Amniotic stem cell (primary cell): Measurements from ENCODE around the gene OXTR.
A peak's percentile ranks its signal among the peaks of the same experiment; 100 is the strongest.
"Not testable (repeated sequence)": the region's sequence is repeated elsewhere in the genome, so short reads cannot be mapped to it uniquely, and the experiment has no call there.

ENCODE experiments used
- DNase-seq: peaks from one replicate; lab custom pipeline; 2025; lab: John Stamatoyannopoulos, UW

OXTR gene

GRCh38 chr3:8741581-8742261 is 27.7 kb downstream of the OXTR start:
- peak; percentile 50 for DNase-seq

- DNase-seq: no peak
Observed at GRCh38 chr3:8739757-8740504, 29.5 kb downstream of the OXTR start.

DNA sequence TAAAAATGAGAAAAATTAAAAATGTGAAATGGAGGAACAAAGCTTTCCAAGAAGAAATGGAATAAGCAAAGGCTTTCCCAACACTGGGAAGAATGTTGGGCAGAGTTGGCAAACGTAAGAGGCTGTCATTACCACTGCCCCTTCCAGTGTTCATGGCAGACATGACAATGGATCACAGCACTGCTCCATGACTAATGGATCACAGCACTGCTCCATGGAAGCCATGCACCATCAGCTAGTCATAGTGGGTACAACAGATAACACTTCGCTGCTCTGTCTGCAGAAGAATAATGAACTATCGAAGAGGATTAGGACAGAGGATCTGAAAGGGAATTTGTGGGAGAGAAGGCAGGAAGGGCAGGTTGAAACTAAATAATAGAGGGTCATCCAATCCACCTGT is 30.8 kb downstream of the OXTR start:
- no peak for DNase-seq

DNA sequence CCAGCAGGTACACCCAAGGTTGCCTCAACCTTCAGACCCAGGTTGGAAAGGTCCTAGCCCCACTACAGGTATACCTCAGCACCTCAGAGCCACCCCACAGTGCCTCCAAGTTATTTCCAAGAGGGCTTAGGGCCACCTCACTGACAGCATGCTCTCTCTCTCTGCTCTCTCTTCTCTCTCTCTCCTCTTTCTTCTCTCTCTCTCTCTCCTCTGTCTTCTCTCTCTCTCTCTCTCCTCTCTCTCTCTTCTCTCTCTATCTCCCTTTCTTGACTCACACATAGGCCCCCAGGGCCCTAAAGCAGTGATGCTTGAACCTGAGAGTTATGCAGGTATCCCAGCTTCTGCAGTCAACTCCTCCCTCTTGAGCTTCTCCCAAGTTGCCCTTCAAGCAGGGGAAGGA is 31.6 kb downstream of the OXTR start:
- no peak for DNase-seq

GRCh38 chr3:8737301-8737700 is 32.1 kb downstream of the OXTR start:
- no peak for DNase-seq

DNA sequence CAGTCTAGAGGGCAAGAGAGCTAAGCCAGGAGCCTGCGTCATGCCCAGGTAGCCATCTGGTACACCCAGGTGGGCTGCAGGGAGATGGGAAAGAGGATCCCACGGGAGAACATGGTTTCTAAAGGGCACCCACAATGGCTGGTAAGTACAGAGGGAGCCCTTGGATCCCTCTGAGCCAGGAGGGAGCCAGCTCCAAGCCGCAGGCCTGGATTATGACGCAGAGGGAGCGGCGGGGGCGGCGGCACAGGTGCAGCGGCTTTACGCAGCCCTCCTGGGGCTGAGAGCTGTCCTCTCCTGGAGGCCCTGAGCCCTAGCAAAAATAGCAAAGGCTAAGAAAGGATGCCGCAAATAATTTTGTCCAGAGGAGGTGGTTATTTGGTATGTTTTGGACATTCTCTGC is 33.0 kb downstream of the OXTR start:
- DNase-seq: no peak

DNA sequence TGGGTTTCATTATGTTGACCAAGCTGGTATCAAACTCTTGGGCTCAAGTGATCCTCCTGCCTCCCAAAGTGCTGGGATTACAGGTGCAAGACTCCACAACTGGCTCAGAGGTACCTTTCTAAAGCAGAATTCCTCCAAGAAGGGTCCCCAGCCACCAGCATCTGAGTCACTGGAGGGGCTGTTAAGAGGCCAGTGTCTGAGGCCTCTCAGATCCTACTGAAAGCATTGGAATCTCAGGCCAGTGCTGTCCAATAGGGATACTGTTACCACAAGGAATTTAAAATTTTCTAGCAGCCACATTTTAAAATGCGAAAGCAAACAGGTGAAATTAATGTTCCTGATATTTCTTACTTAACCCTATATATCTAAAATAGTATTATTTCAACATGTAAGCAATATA is 34.5 kb downstream of the OXTR start:
- DNase-seq: no peak

DNA sequence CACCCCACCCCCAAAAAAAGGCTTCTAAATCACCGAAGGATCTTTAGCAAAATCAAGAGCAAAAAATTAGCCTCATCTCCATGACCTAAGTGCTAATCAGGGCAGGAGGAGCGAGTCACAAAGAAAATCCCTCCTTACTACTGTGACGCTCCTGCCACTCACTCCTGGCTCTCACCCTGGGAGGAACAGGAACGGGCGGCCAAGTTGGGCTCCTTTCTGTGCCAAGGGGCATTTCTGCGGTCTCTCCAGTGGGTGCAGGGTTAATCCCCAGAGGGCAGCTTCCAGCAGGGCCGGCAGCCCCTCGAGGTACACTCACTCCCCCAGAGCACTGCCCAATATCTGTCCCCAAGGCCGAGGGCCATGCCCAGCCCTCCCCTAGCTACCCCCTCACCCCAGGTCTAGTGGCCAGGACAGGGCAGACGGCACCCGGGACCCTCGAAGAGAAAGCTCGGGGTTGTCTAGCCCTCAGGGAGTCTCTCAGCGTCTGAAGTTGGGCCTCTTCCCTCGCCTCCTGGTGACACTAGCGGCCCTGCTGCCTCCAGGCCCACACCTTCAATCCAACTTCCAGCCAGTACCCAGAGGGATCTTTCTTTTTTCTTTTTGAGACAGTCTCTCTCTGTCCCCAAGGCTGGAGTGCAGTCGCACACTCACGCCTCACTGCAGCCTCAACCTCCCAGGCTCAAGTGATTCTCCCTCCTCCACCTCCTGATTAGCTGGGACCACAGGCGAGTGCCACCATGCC is 35.1 kb downstream of the OXTR start:
- DNase-seq: no peak

- no peak for DNase-seq
Observed at GRCh38 chr3:8733332-8734094, 35.9 kb downstream of the OXTR start, which contains the start of gene CAV3. Gene CAV3, plus strand, starts transcription at chr3:8733802. Its CDS starts 75 bp downstream, at chr3:8733877.

GRCh38 chr3:8732413-8732812 is 37.0 kb downstream of the OXTR start:
- no peak for DNase-seq

DNA sequence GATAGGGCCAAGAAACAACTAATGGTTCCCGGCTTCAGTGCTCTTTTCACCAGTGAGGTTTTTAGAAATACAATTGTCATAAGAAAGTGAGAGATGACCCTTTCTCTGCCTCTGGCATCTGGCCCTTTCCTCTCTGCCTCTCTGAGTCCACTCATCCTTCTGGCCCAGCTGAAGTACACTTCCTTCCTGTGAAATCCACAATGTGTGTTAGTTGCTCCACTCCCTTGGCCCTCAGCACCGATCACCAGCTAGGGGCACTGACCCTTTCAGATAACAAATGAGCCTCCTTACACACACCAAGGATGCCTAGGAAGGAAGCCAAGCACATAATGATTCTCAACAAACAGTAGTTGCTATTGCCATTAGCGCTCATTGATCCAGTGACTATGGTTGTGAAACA is 38.8 kb downstream of the OXTR start:
- no peak for DNase-seq

- no peak for DNase-seq
Observed at GRCh38 chr3:8729479-8729878, 39.9 kb downstream of the OXTR start.

DNA sequence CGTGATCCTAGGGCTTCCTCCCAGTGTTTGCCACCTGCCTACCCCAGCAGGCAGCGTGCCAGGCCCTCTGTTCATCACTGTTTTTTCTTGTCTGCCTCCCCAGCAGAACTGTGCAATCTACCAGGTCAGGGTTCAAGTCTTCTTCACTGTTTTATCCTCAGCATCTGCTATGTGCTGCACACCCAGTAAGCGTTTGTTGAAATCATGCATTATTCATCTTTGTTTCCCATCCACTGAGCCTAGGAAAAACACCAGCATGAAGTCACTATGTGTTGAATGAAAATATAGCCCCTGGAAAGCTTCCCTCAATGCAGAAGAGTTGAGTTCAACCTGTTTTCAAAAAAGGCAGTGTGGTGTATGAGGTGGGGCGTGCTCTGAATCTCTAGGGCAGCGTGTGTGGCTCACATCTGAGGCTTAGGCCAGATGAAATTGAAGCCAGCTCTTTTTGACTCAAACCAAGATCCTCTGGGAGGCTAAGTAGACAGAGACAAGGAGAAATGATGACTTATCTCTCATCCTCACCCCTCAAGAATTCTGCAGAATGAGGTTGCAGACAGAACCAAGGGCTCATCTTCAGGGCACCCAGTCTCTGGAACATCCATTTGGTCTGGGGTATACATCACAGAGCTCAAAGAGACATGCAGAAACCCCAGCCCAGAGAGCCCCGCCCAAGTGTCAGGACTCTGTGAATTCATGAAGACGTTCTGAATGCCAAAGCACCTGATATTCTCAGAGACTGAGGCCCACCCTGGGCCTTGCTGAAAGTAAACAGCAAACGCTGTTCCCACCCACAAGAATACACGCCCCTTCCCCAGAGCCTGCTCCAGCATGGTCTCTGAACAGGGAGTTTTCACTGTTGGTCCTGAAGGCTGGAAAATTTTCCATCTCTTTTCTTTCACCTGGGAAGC is 41.6 kb downstream of the OXTR start:
- DNase-seq: no peak

DNA sequence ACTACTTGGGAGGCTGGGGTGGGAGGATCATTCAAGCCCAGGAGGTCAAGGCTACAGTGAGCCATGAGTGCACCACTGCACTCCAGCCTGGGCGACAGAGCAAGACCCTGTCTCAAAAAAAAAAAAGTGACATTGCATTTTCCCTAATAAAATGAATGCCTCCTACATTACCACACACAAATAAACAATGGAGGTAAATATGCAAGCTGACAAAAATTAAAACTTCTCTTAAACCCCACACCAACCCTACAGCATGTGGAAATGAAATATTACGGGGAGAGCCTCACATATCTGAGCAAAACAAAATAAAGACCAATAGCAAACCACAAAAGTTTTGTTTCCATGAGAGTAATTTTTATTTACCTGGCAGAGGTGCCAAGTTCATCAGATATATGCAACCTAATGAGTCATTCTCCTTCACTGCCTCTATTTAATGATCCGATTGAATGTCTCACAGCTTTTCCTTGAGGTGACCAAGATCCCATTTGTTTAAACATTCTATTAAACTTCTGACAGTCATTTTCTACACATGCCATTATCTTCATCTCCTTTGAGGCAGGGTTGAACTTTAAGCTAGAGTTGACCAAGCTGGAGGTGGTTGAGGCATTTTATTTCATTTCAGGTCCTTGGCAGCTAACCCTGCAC is 45.2 kb downstream of the OXTR start:
- no peak for DNase-seq

DNA sequence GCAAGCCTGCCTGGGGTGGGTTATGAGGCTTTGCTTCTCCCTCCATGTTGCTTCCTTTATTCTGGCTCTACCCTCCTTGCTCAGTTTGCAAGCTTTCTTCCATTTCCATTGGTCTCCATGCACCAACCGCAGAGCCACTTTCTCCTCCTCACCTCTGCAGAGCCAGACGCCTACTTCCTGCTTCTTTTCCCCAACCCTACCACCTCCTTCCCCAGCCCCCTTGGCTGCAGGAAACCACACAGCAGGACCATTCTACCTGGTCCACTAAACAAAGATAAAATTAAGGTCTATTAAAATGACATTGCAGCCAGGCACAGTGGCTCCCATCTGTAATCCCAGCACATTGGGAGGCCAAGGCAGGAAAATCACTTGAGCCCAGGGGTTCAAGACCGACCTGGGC is 45.8 kb downstream of the OXTR start:
- no peak for DNase-seq

DNA sequence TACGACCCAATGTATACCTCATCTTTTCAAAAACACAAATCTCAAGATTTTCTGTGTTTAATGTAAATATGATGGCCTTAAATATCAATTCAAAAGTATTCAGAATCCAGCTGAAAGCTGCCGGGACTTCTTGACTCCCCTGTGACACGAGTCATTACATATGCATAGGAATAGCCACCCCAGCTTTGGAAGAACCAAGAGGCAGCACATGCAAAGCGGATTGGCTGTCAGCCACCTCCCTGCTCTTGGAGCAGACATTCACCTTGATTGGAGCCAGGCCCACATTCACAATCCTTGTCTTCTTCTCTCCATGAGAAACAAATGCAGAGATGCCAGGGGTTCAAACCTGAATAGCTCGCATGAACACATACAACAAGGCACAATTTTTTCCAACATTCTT is 46.6 kb downstream of the OXTR start:
- no peak for DNase-seq

DNA sequence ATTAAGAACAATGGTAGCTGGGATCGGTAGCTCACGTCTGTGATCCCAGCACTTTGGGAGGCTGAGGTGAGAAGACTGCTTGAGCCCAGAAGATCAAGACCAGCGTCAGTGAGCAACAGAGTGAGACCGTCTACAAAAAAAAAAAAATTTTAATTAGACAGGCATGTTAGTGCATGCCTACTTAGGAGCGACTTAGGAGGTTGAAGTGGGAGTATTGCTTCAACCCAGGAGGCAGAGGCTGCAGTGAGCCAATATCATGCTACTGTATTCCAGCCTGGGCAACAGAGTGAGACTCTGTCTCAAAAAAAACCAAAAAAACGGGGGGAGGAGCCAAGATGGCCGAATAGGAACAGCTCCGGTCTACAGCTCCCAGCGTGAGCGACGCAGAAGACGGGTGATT is 53.7 kb downstream of the OXTR start:
- not testable (repeated sequence) for DNase-seq

- no peak for DNase-seq
Observed at GRCh38 chr3:8713901-8714759, 55.3 kb downstream of the OXTR start.

GRCh38 chr3:8712908-8713255 is 56.5 kb downstream of the OXTR start:
- DNase-seq: no peak
